HL-60 (cell line): ENCODE data around the gene DGKH.

ENCODE experiments used
- DNase-seq, 2 experiments: peaks; one replicate each; pipeline ENCODE4 v3.0.0-alpha.2; 2010 to 2020; ENCODE audit warnings: low read depth in 1 of 2, low spot score in 1 of 2
- H3K27ac ChIP-seq: fragments of 250-450 bp; sonication (Bioruptor Pico); replicated peaks from 2 replicates; pipeline ENCODE4 v1.5.1; 2020; ENCODE audit warnings: mild to moderate bottlenecking, moderate library complexity
- H3K27me3 ChIP-seq: fragments of 250-450 bp; sonication (Bioruptor Pico); 2 replicates; pipeline ENCODE4 v1.5.1; 2021; ENCODE audit warnings: mild to moderate bottlenecking, moderate library complexity; ENCODE audit not compliant: insufficient read depth, poor library complexity, severe bottlenecking
- H3K4me3 ChIP-seq: replicated peaks from 2 replicates; pipeline ENCODE4 v1.5.1; 2011; ENCODE audit warnings: mild to moderate bottlenecking, control low read depth, low read length; ENCODE audit not compliant: insufficient read depth
- GABPA ChIP-seq: IDR thresholded peaks from 2 replicates; pipeline ENCODE4 v1.6.1; 2012; ENCODE audit warnings: low read depth
- POLR2AphosphoS5 ChIP-seq: IDR thresholded peaks from 2 replicates; pipeline ENCODE4 v1.6.1; 2012; ENCODE audit warnings: low read depth
- SPI1 ChIP-seq: IDR thresholded peaks from 2 replicates; pipeline ENCODE4 v1.6.1; 2012; ENCODE audit warnings: low read depth, mild to moderate bottlenecking, borderline replicate concordance
- TF ChIP-seq, protein P1 (sequence below): IDR thresholded peaks from 2 replicates; pipeline ENCODE4 v1.6.1; 2012; ENCODE audit warnings: low read depth; ENCODE audit not compliant: insufficient replicate concordance
- TF ChIP-seq, protein P2 (sequence below): IDR thresholded peaks from one replicate; pipeline ENCODE4 v1.5.1; 2011; ENCODE audit warnings: low read length, control low read depth, inconsistent platforms; ENCODE audit not compliant: insufficient read depth

The DGKH gene

DNA sequence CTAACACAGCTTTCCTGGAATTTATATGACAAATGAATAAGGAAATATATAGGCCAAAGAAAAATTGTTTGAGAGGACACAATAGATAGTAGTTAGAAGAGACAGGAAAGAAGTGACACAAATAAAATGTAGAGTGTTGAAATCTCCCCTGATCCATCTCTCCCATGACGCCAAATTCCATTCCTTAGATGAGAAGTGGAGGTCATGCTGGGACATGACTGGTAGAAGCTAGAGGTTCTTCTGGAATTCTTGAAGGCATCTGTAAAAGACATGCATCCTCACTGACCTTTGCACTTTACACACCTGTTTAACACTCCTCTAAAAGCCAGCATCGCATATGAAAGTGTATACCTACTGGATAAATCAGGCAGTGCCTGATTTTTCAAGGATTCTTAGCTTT lies 67.8 kb downstream of the DGKH start:
- Histone ChIP-seq H3K4me3 (no peak overlapping the region), H3K27ac (no peak overlapping the region), H3K27me3 (no peaks in the 10 kb centered on the region)
- DNase-seq = no peak
- TF ChIP-seq, protein P1, sequence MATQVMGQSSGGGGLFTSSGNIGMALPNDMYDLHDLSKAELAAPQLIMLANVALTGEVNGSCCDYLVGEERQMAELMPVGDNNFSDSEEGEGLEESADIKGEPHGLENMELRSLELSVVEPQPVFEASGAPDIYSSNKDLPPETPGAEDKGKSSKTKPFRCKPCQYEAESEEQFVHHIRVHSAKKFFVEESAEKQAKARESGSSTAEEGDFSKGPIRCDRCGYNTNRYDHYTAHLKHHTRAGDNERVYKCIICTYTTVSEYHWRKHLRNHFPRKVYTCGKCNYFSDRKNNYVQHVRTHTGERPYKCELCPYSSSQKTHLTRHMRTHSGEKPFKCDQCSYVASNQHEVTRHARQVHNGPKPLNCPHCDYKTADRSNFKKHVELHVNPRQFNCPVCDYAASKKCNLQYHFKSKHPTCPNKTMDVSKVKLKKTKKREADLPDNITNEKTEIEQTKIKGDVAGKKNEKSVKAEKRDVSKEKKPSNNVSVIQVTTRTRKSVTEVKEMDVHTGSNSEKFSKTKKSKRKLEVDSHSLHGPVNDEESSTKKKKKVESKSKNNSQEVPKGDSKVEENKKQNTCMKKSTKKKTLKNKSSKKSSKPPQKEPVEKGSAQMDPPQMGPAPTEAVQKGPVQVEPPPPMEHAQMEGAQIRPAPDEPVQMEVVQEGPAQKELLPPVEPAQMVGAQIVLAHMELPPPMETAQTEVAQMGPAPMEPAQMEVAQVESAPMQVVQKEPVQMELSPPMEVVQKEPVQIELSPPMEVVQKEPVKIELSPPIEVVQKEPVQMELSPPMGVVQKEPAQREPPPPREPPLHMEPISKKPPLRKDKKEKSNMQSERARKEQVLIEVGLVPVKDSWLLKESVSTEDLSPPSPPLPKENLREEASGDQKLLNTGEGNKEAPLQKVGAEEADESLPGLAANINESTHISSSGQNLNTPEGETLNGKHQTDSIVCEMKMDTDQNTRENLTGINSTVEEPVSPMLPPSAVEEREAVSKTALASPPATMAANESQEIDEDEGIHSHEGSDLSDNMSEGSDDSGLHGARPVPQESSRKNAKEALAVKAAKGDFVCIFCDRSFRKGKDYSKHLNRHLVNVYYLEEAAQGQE = no peak
- TF ChIP-seq, protein P2, sequence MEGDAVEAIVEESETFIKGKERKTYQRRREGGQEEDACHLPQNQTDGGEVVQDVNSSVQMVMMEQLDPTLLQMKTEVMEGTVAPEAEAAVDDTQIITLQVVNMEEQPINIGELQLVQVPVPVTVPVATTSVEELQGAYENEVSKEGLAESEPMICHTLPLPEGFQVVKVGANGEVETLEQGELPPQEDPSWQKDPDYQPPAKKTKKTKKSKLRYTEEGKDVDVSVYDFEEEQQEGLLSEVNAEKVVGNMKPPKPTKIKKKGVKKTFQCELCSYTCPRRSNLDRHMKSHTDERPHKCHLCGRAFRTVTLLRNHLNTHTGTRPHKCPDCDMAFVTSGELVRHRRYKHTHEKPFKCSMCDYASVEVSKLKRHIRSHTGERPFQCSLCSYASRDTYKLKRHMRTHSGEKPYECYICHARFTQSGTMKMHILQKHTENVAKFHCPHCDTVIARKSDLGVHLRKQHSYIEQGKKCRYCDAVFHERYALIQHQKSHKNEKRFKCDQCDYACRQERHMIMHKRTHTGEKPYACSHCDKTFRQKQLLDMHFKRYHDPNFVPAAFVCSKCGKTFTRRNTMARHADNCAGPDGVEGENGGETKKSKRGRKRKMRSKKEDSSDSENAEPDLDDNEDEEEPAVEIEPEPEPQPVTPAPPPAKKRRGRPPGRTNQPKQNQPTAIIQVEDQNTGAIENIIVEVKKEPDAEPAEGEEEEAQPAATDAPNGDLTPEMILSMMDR = no peak
- TF ChIP-seq POLR2AphosphoS5 (no peak), SPI1 (no peak), GABPA (no peak)

DNA sequence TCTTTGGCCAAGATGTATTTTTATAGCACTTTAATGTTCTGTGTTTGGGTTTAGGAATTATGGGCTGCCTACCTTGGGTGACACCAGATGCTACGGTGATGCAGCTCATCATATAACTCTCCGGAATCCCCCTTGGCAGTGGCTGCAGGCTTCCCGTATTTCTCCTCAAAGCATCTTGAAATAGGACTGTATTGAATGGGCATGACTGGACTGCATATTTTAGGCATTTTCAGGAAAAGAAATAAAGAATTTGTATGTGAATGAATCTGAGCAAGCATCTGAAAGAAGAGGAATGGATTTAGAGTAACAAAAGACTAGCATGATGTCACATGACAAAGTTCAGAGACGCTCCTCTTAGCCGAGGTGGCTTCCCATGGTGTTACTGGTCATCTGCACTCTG lies 70.6 kb downstream of the DGKH start:
- Histone ChIP-seq H3K27me3 (no peaks in the 10 kb centered on the region), H3K27ac (no peak overlapping the region), H3K4me3 (no peak overlapping the region)
- DNase-seq = no peak
- TF ChIP-seq, protein P1 = no peak
- TF ChIP-seq GABPA (no peak), SPI1 (no peak), POLR2AphosphoS5 (no peak)
- TF ChIP-seq, protein P2 = no peak

DNA sequence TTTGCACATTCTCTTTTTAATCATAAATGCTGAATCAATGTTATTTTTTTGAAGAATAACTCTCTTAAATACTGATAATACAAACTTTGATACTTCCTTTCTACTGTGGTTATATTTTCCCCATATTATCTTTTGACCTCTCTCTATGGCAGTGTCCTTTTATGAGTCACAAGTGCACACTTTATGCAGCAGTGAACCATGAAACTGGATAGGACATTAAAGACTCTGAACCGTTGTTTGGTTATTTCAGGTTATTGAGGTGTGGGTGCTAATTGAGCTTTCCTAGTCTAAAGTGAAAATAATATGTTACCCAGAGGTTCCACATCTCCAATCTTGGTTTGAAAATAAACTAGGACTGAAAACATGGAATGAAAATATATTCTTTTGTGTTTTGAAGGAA lies 71.4 kb downstream of the DGKH start:
- TF ChIP-seq GABPA (no peak), POLR2AphosphoS5 (no peak), SPI1 (no peak)
- TF ChIP-seq, protein P1 = no peak
- TF ChIP-seq, protein P2 = no peak
- Histone ChIP-seq H3K27ac (no peak overlapping the region), H3K27me3 (no peaks in the 10 kb centered on the region), H3K4me3 (no peak overlapping the region)
- no peak for DNase-seq
